ENCODE data around the gene RANBP3.
"Not testable (repeated sequence)": the region's sequence is repeated elsewhere in the genome, so short reads cannot be mapped to it uniquely, and the experiment has no call there.

DNA sequence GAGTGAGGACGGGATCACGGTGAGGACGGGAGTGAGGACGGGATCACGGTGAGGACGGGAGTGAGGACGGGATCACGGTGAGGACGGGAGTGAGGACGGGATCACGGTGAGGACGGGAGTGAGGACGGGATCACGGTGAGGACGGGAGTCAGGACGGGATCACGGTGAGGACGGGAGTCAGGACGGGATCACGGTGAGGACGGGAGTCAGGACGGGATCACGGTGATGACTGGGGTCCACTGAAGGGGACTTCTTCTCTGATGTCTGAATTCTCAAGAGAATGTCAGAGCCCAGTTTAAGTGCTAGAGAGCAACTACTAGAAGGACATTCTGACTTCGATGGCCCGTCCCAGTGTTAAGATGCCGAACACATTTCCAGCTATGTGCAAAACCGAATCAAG is 46.8 kb upstream of the RANBP3 start:
- TF ChIP-seq POLR2AphosphoS5 (IDR thresholded peaks at IDR 0.05) = not testable (repeated sequence)
- TF ChIP-seq, protein P1, sequence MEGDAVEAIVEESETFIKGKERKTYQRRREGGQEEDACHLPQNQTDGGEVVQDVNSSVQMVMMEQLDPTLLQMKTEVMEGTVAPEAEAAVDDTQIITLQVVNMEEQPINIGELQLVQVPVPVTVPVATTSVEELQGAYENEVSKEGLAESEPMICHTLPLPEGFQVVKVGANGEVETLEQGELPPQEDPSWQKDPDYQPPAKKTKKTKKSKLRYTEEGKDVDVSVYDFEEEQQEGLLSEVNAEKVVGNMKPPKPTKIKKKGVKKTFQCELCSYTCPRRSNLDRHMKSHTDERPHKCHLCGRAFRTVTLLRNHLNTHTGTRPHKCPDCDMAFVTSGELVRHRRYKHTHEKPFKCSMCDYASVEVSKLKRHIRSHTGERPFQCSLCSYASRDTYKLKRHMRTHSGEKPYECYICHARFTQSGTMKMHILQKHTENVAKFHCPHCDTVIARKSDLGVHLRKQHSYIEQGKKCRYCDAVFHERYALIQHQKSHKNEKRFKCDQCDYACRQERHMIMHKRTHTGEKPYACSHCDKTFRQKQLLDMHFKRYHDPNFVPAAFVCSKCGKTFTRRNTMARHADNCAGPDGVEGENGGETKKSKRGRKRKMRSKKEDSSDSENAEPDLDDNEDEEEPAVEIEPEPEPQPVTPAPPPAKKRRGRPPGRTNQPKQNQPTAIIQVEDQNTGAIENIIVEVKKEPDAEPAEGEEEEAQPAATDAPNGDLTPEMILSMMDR (IDR thresholded peaks at IDR 0.05) = not testable (repeated sequence)
